Fibroblast of villous mesenchyme (primary cell): ENCODE measurements around the gene SPATA4. TPM values are rescaled to one million over a fixed set of nuclear protein-coding genes. Genes with fewer than 3 reads are reported as not detected.

Source experiments
- DNase-seq: peaks from one replicate; pipeline ENCODE4 v3.0.0-alpha.2; 2010; ENCODE audit warnings: low read depth
- H3K4me3 ChIP-seq: 2 replicates; pipeline ENCODE4 v1.5.1; 2011; ENCODE audit warnings: low read depth, mild to moderate bottlenecking, low read length
- CTCF ChIP-seq: IDR thresholded peaks from 2 replicates; pipeline ENCODE4 v1.5.1; 2012; ENCODE audit warnings: low read depth, mild to moderate bottlenecking, low read length; ENCODE audit not compliant: insufficient read depth
- total RNA-seq: library from RNA; depleted of rRNA; stranded (reverse); fragments of >200 nt; gene quantifications from 2 replicates; pipeline ENCODE4 v1.2.3, GENCODE V29; 2012

The SPATA4 gene
- total RNA-seq, 1 donor: not detected

- DNase-seq: no peak
- no peak overlapping the region for H3K4me3 ChIP-seq
- no peak for TF ChIP-seq CTCF
Measured at GRCh38 chr4:176210579-176211296, 15.4 kb upstream of the SPATA4 start.

GRCh38 chr4:176210101-176210500 is 14.7 kb upstream of the SPATA4 start:
- H3K4me3 ChIP-seq: no peak overlapping the region
- TF ChIP-seq CTCF: no peak
- DNase-seq: no peak

- no peak for TF ChIP-seq CTCF
- H3K4me3 ChIP-seq: no peak overlapping the region
- DNase-seq: no peak
Measured at GRCh38 chr4:176209535-176209934, 14.2 kb upstream of the SPATA4 start.

- DNase-seq: peak; percentile 84
- no peak for TF ChIP-seq CTCF
- no peak overlapping the region for H3K4me3 ChIP-seq
Measured at GRCh38 chr4:176207839-176208238, 12.5 kb upstream of the SPATA4 start.

- TF ChIP-seq CTCF: no peak
- DNase-seq: no peak
- H3K4me3 ChIP-seq: no peak overlapping the region
Measured at GRCh38 chr4:176205299-176205698, 9.9 kb upstream of the SPATA4 start.

GRCh38 chr4:176198316-176198903 is 3.0 kb upstream of the SPATA4 start:
- TF ChIP-seq CTCF: no peak
- H3K4me3 ChIP-seq: no peak overlapping the region
- no peak for DNase-seq
